ENCODE measurements around the gene SUDS3. TPM values are rescaled to one million over a fixed set of nuclear protein-coding genes. Genes with fewer than 3 reads are reported as not detected.

The SUDS3 gene
- total and polyA plus RNA-seq, 2 donors: 19.0 to 49.4 TPM

Other genes starting within 250 kb of the SUDS3 start
- 134 TPM for gene PEBP1, start 240.4 kb upstream of the SUDS3 start, total RNA-seq
- gene PEBP1, start 240.4 kb upstream of the SUDS3 start, polyA plus RNA-seq: 257 TPM
- gene TAOK3, start 3.6 kb upstream of the SUDS3 start, total RNA-seq: 33.6 TPM
- 19.8 TPM for gene TAOK3, start 3.6 kb upstream of the SUDS3 start, polyA plus RNA-seq